CD4-positive, alpha-beta T cell (primary cell): Measurements from ENCODE around the gene PPM1H. TPM values are rescaled to one million over a fixed set of nuclear protein-coding genes. Genes with fewer than 3 reads are reported as not detected.

Source experiments
- ATAC-seq: fragments of 200-7000 bp; cut with Tn5 transposase; one replicate; pipeline ENCODE4 v1.10.0; 2022; ENCODE audit warnings: mild to moderate bottlenecking; ENCODE audit not compliant: poor library complexity
- CTCF ChIA-PET: fragments of 350-600 bp; sonication (Branson Sonifier 250); formaldehyde crosslinking; loops from one replicate; lab custom pipeline; 2021; ENCODE audit warnings: antibody characterized with exemption, inconsistent platforms; lab: Charles Lee
- POLR2A ChIA-PET: fragments of 350-600 bp; sonication (Branson Sonifier 250); formaldehyde crosslinking; loops from one replicate; lab custom pipeline; 2021; ENCODE audit warnings: antibody characterized with exemption, inconsistent platforms; lab: Charles Lee
- DNase-seq, 14 experiments: peaks; one replicate each; pipeline ENCODE4 v3.0.0-alpha.2; 2013 to 2020; ENCODE audit warnings: mixed read lengths in 2 of 14
- H3K27ac ChIP-seq, 2 donors: one replicate each; pipeline versions ENCODE4 v1.5.1 to v1.7.0; 2013; ENCODE audit warnings: low read length in 2 of 2, low read depth in 1 of 2, mild to moderate bottlenecking in 1 of 2
- H3K27me3 ChIP-seq, 2 experiments: 1 replicate in 1 of 2; 2 replicates in 1 of 2; pipeline versions ENCODE4 v1.6.1 to v1.7.0; 2013; ENCODE audit warnings: low read length in 2 of 2, control low read depth in 1 of 2, mild to moderate bottlenecking in 1 of 2, moderate library complexity in 1 of 2; ENCODE audit not compliant: insufficient read depth in 2 of 2, control insufficient read depth in 1 of 2
- H3K36me3 ChIP-seq: one replicate; pipeline ENCODE4 v1.6.1; 2013; ENCODE audit warnings: low read length, control low read depth; ENCODE audit not compliant: insufficient read depth
- H3K4me1 ChIP-seq: one replicate; pipeline ENCODE4 v1.6.1; 2013; ENCODE audit warnings: low read length, control low read depth; ENCODE audit not compliant: insufficient read depth
- H3K4me3 ChIP-seq: one replicate; pipeline ENCODE4 v1.5.1; 2013; ENCODE audit warnings: mild to moderate bottlenecking, low read length, moderate library complexity
- H3K9me3 ChIP-seq, 2 experiments: 1 replicate in 1 of 2; 2 replicates in 1 of 2; pipeline versions ENCODE4 v1.6.1 to v1.7.0; 2013; ENCODE audit warnings: low read length in 2 of 2, mild to moderate bottlenecking in 2 of 2, control low read depth in 1 of 2, moderate library complexity in 1 of 2; ENCODE audit not compliant: control insufficient read depth in 1 of 2, insufficient read depth in 1 of 2
- H3K27ac Mint-ChIP-seq: one replicate; pipeline ENCODE4 v1.8.0; 2020; ENCODE audit warnings: mixed read lengths
- H3K27me3 Mint-ChIP-seq: one replicate; pipeline ENCODE4 v1.8.0; 2021; ENCODE audit warnings: mixed read lengths
- H3K36me3 Mint-ChIP-seq: one replicate; pipeline ENCODE4 v1.8.0; 2021; ENCODE audit warnings: low read depth, mixed read lengths
- H3K4me1 Mint-ChIP-seq: one replicate; pipeline ENCODE4 v1.8.0; 2021; ENCODE audit warnings: low read depth, mixed read lengths
- H3K4me3 Mint-ChIP-seq: one replicate; pipeline ENCODE4 v1.8.0; 2020; ENCODE audit warnings: mild to moderate bottlenecking, mixed read lengths
- H3K9me3 Mint-ChIP-seq: one replicate; pipeline ENCODE4 v1.8.0; 2020; ENCODE audit warnings: mixed read lengths
- intact Hi-C, 2 experiments: fragments of 100-400 bp; cut with DNase I in 1 of 2; cut with micrococcal nuclease in 1 of 2; formaldehyde crosslinking; loops; one replicate each; pipeline versions ENCODE4 v1.15.1 to v1.9.0; 2023 to 2025; cut with DNase I, micrococcal nuclease
- total RNA-seq, 174 experiments: library from RNA in 2 of 174; stranded (reverse) in 2 of 174; gene quantifications; one replicate each; pipeline ENCODE4 v1.2.3 and lab custom pipeline; 2021 to 2026
- TF ChIP-seq, protein P1 (sequence below): fragments of 200-600 bp; IDR thresholded peaks from one replicate; pipeline ENCODE4 v1.8.0; 2022; ENCODE audit warnings: antibody characterized with exemption, mild to moderate bottlenecking

The PPM1H gene
- total RNA-seq, 2 experiments from 2014 or later = not detected

DNA sequence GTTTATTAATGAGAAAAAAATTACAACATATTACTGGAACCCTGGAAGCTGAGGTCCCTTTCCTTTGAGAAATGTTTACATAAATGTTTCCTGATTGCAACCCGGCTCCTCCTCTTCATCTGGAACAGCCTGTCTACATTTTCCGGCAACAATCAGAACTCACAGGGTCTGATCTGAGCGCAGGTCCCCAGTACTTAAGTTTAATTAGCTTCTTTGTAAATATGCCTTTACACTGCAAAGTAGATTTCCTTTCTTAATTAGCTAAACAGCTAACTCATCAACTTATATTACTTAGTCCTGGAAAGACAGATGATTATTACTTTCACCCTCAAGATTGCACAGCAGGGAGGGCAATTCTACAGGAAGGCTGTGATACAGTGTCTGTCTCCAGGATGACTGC, 255.3 kb downstream of the PPM1H start:
- TF ChIP-seq, protein P1, sequence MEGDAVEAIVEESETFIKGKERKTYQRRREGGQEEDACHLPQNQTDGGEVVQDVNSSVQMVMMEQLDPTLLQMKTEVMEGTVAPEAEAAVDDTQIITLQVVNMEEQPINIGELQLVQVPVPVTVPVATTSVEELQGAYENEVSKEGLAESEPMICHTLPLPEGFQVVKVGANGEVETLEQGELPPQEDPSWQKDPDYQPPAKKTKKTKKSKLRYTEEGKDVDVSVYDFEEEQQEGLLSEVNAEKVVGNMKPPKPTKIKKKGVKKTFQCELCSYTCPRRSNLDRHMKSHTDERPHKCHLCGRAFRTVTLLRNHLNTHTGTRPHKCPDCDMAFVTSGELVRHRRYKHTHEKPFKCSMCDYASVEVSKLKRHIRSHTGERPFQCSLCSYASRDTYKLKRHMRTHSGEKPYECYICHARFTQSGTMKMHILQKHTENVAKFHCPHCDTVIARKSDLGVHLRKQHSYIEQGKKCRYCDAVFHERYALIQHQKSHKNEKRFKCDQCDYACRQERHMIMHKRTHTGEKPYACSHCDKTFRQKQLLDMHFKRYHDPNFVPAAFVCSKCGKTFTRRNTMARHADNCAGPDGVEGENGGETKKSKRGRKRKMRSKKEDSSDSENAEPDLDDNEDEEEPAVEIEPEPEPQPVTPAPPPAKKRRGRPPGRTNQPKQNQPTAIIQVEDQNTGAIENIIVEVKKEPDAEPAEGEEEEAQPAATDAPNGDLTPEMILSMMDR = no peak
- DNase-seq (no peak), ATAC-seq (no peak)
- CTCF ChIA-PET = no interaction called here
- Histone ChIP-seq H3K27me3 (peaks cover 0 to 2% of the 10 kb centered on the region in 2 experiments), H3K9me3 (peaks cover 0 to 12% of the 10 kb centered on the region in 2 experiments), H3K36me3 (no peaks in the 10 kb centered on the region), H3K27ac (no peak overlapping the region), H3K4me1 (no peaks in the 10 kb centered on the region), H3K4me3 (no peak overlapping the region)
- Mint-ChIP-seq H3K27ac (no peak overlapping the region), H3K9me3 (no peaks in the 10 kb centered on the region), H3K4me3 (no peak overlapping the region), H3K27me3 (peaks cover 17% of the 10 kb centered on the region), H3K4me1 (no peaks in the 10 kb centered on the region), H3K36me3 (no peaks in the 10 kb centered on the region)
- intact Hi-C loops = no loop called here
- POLR2A ChIA-PET = no interaction called here

DNA sequence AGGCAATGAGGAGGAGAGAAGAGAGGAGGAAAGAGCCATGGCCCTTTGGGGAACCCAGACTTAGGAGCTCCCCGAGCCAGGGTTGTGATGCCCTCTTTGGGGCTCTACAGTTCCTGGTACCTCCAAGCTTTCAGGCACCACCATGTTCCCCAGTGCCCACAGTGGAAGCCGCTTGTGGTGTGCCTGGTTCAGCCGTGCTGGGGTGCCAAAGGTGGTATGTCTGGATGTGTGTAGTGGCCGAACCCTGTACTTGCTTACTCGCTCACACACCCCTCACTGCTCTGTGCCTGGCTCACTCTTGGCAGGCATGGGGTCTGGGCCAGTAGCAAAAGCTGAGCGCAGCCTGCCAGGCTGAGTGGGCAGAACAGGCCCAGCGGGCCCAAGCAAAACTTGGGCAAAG, 257.6 kb downstream of the PPM1H start:
- CTCF ChIA-PET = interaction anchor here (0.6 kb wide), 1 partner anchor 33 kb away, joined by 4 read pairs; no protein-coding TSS in a partner anchor

DNA sequence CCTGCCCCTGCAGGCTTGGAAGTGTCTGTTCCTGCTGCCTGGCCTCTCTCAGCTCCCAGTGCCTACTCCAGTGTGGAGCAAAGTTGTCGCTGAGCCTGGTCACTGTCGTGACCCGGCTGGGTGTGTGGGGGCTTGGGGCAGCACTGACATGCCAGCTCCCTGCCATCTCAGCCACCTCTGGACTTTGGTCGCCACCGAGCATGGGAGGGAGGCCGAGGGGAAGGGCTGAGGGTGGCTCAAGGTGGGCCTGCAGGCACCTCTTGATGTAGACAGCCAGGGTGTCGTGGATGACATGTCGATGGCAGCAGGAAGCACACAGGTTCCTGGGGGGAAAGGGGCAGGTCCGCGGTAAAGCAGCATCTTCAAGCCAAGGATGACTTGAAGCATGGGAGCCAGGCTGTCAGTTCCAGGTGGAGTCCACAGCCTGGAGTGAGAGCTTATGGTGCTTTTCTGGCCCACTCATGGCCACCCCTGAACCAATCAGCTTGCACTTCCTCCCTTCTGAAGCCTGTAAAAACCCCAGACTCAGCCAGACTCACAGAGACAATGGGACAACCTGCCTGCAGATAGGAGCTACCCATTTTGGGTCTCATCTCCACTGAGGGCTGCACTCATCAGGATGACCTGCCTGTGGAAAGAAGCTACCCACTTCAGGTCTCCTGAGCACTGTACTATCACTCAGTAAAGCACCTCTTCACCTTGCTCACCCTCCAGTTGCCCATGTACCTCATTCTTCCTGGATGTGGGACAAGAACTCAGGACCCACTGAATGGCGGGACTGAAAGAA, 258.2 kb downstream of the PPM1H start:
- no peaks in the 10 kb centered on the region for H3K4me1 Mint-ChIP-seq
- ATAC-seq (no peak), DNase-seq (no peak)
- H3K27ac ChIP-seq = no peak overlapping the region
- no peaks in the 10 kb centered on the region for H3K4me1 ChIP-seq
- H3K9me3 Mint-ChIP-seq = no peaks in the 10 kb centered on the region
- intact Hi-C loops = no loop called here
- peaks cover 0 to 2% of the 10 kb centered on the region in 2 experiments for H3K27me3 ChIP-seq
- H3K9me3 ChIP-seq = peaks cover 0 to 12% of the 10 kb centered on the region in 2 experiments
- ChIA-PET POLR2A (no interaction called here), CTCF (no interaction called here)
- no peak overlapping the region for H3K27ac Mint-ChIP-seq
- TF ChIP-seq, protein P1 = no peak
- no peaks in the 10 kb centered on the region for H3K36me3 ChIP-seq
- peaks cover 11% of the 10 kb centered on the region for H3K27me3 Mint-ChIP-seq
- H3K4me3 Mint-ChIP-seq = no peak overlapping the region
- no peaks in the 10 kb centered on the region for H3K36me3 Mint-ChIP-seq
- H3K4me3 ChIP-seq = no peak overlapping the region

More for the DNA sequence above, 257.6 kb downstream of the PPM1H start:
- POLR2A ChIA-PET = no interaction called here
- TF ChIP-seq, protein P1 = no peak
- H3K9me3 Mint-ChIP-seq = no peaks in the 10 kb centered on the region
- Histone ChIP-seq H3K4me3 (no peak overlapping the region), H3K36me3 (no peaks in the 10 kb centered on the region), H3K27me3 (peaks cover 0 to 2% of the 10 kb centered on the region in 2 experiments), H3K4me1 (no peaks in the 10 kb centered on the region), H3K27ac (no peak overlapping the region), H3K9me3 (peaks cover 0 to 12% of the 10 kb centered on the region in 2 experiments)
- H3K4me1 Mint-ChIP-seq = no peaks in the 10 kb centered on the region
- intact Hi-C loops = no loop called here
- H3K36me3 Mint-ChIP-seq = no peaks in the 10 kb centered on the region
- no peak for ATAC-seq
- peaks cover 17% of the 10 kb centered on the region for H3K27me3 Mint-ChIP-seq
- no peak overlapping the region for H3K4me3 Mint-ChIP-seq
- H3K27ac Mint-ChIP-seq = no peak overlapping the region
- no peak for DNase-seq
